Measurements from ENCODE around the gene PGBD2.
"Not testable (repeated sequence)": the region's sequence is repeated elsewhere in the genome, so short reads cannot be mapped to it uniquely, and the experiment has no call there.

PGBD2 gene

DNA sequence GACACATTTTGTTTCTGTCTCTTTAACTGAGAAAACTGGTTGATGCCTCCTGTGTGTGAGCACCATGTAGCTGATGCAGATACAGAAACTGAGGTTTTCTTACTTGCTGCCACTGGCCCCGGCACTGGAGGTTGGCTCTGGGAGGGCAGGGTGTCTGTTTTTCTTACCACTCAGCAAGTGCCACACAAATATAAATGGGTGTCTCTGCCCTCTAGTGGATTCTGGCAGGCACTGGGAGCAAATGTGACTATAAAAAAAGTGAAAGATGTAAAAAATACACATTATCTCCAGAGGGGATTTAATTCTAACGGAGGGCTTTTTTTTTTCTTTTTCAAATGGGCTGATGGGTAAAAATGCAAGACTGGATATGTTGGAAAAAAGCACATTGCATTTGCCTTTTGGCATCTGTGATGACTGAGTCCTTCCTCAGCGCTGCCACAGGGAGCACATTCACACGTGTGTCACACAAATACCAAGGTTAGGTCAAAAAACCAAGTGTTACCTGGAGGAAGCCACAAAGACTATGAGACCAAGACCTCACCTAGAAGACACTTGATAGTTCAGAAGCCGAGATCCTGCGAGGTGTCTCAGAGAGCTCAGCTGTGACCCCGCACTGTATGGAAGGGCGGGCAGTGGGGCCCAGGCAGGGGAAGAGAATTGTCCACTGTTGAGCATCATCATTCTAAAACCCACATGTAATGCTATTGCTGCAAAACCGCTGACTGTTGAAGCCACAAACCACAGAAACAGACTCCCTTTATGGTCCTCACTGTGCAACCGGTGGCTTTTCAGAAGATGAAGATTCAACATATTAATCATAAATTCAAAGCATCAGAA is 18.9 kb downstream of the PGBD2 start:
- in situ Hi-C loops (cut with HindIII; ENCODE audit: low sequenced_read_pairs) = no loop called here

- in situ Hi-C loops (cut with HindIII; ENCODE audit: low sequenced_read_pairs) = not testable (repeated sequence)
Observed at GRCh38 chr1:248925859-248926258, 19.8 kb downstream of the PGBD2 start.

DNA sequence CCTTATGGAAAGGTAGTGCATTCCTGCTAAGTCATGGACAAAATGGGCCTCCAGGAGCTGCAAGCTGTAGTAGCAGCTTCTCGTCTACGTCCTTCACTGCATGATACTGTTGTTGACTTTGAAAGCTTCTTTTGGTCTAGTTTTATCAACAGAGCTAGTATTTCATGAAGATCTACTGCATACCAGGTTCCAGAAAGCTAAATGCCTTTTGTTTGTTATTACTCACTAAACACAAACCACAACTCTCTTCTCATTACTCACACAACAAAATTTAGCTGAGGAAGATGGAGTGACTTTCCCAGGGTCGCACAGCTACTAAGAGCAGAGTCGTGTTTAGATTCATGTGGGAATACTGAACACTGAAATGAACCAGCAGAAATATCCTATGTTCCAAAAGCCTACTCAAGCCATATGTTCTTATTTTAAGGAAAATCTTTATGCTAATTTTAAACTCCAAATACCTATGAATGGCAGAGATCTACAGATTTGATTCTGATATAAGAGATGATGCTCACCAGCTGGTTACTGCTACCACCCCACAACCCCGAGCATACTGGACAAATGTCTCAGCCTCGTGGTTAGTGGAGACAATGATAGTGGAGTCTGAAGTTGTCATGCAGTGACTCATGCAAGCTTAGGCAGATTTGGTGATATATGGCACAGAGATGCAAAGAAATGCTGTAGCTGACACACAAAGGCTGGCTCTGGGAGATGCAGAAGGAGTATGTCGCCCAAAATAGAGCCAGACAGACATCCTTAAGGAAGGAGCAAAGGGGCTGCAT is 20.6 kb downstream of the PGBD2 start:
- in situ Hi-C loops (cut with HindIII; ENCODE audit: low sequenced_read_pairs) = no loop called here

- in situ Hi-C loops (cut with HindIII; ENCODE audit: low sequenced_read_pairs) = not testable (repeated sequence)
Observed at GRCh38 chr1:248927283-248927682, 21.2 kb downstream of the PGBD2 start.

DNA sequence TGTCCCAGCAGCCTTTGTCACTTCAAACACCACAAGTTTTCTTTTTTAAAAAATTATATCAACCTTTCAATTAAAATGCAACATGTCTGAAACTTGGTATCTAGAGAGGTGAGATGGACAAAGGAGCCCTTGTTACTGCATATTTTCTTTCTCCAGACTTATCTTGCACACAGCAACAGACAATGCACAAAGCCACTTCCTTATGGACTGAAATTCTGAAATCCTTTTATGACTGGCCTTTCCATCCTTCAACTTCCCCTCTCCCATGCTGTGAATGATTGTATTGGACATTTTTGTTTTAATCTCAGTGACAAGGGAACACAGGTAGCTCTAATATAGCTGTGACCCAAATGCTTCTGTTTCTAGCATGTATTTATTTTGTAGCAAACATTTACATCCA is 22.1 kb downstream of the PGBD2 start:
- in situ Hi-C loops (cut with HindIII; ENCODE audit: low sequenced_read_pairs) = not testable (repeated sequence)

GRCh38 chr1:248930037-248930436 is 24.0 kb downstream of the PGBD2 start:
- in situ Hi-C loops (cut with HindIII; ENCODE audit: low sequenced_read_pairs) = not testable (repeated sequence)

DNA sequence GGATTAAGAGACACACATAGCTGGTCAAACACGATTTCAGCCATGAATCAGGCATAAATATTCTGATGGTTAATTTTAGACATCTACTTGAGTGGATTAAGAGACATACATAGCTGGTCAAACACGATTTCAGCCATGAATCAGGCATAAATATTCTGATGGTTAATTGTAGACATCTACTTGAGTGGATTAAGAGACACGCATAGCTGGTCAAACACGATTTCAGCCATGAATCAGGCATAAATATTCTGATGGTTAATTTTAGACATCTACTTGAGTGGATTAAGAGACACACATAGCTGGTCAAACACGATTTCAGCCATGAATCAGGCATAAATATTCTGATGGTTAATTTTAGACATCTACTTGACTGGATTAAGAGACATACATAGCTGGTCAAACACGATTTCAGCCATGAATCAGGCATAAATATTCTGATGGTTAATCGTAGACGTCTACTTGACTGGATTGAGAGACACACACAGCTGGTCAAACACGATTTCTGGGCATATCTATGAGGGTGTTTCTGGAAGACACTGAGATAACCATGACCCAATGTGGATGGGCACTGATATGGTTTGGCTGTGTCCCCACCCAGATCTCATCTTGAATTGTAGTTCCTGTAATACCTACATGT is 32.3 kb downstream of the PGBD2 start:
- in situ Hi-C loops (cut with HindIII; ENCODE audit: low sequenced_read_pairs) = not testable (repeated sequence)

- in situ Hi-C loops (cut with HindIII; ENCODE audit: low sequenced_read_pairs) = not testable (repeated sequence)
Observed at GRCh38 chr1:248944134-248944999, 38.3 kb downstream of the PGBD2 start.

DNA sequence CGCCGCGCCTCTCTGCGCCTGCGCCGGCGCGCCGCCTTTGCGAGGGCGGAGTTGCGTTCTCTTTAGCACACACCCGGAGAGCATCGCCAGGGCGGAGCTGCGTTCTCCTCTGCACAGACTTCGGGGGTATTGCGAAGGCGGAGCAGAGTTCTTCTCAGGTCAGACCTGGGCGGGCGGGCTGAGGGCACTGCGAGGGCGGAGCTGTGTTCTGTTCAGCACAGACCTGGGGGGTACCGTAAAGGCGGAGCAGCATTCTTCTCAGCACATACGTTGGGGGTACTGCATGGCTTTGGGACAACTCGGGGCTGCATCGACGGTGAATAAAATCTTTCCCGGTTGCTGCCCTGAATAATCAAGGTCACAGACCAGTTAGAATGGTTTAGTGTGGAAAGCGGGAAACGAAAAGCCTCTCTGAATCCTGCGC is 39.0 kb downstream of the PGBD2 start:
- in situ Hi-C loops (cut with HindIII; ENCODE audit: low sequenced_read_pairs) = not testable (repeated sequence)

DNA sequence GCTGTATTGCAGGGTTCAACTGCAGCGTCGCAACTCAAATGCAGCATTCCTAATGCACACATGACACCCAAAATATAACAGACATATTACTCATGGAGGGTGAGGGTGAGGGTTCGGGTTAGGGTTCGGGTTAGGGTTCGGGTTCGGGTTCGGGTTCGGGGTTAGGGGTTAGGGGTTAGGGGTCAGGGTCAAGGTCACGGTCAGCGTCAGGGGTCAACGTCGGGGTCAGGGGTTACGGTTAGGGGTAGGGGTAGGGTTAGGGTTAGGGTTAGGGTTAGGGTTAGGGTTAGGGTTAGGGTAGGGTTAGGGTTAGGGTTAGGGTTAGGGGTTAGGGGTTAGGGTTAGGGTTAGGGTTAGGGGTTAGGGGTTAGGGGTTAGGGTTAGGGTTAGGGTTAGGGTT is 39.4 kb downstream of the PGBD2 start:
- in situ Hi-C loops (cut with HindIII; ENCODE audit: low sequenced_read_pairs) = not testable (repeated sequence)

- in situ Hi-C loops (cut with HindIII; ENCODE audit: low sequenced_read_pairs) = not testable (repeated sequence)
Observed at GRCh38 chr1:248945856-248946416, 39.9 kb downstream of the PGBD2 start.
